ENCODE results near the gene TMEM266. TPM values are rescaled to one million over a fixed set of nuclear protein-coding genes. Genes with fewer than 3 reads are reported as not detected.
A peak's percentile ranks its signal among the peaks of the same experiment; 100 is the strongest.

TMEM266 gene
- total RNA-seq, 1 donor from 2014 or later = not detected

GRCh38 chr15:76196269-76197231 is 136.8 kb downstream of the TMEM266 start:
- H3K4me3 ChIP-seq (ENCODE audit: low read length in 3 of 3) = peak overlapping the region in 2 of 3 donors; percentile 13 to 47
- peak overlapping the region; percentile 40 to 81 (median 57) for H3K9ac ChIP-seq (ENCODE audit: low read depth in 1 of 3, low read length in 3 of 3)
- peaks cover 41 to 67% (median 62%) of the 10 kb centered on the region in 3 donors for H3K4me1 ChIP-seq (ENCODE audit: control insufficient read depth in 3 of 3, insufficient read depth in 3 of 3, low read length in 3 of 3)
- H3K27me3 ChIP-seq (ENCODE audit: control insufficient read depth in 3 of 3, insufficient read depth in 3 of 3, low read length in 3 of 3) = peaks cover 0 to 6% (median 0%) of the 10 kb centered on the region in 3 donors
- peak overlapping the region; percentile 79 for H3K27ac ChIP-seq (ENCODE audit: low read depth, low read length)
- H3K36me3 ChIP-seq (ENCODE audit: control insufficient read depth in 3 of 3, insufficient read depth in 3 of 3, low read length in 3 of 3) = peaks cover 0 to 2% (median 0%) of the 10 kb centered on the region in 3 donors
- H3K9me3 ChIP-seq (ENCODE audit: control insufficient read depth in 3 of 3, low read length in 3 of 3) = no peaks in the 10 kb centered on the region

DNA sequence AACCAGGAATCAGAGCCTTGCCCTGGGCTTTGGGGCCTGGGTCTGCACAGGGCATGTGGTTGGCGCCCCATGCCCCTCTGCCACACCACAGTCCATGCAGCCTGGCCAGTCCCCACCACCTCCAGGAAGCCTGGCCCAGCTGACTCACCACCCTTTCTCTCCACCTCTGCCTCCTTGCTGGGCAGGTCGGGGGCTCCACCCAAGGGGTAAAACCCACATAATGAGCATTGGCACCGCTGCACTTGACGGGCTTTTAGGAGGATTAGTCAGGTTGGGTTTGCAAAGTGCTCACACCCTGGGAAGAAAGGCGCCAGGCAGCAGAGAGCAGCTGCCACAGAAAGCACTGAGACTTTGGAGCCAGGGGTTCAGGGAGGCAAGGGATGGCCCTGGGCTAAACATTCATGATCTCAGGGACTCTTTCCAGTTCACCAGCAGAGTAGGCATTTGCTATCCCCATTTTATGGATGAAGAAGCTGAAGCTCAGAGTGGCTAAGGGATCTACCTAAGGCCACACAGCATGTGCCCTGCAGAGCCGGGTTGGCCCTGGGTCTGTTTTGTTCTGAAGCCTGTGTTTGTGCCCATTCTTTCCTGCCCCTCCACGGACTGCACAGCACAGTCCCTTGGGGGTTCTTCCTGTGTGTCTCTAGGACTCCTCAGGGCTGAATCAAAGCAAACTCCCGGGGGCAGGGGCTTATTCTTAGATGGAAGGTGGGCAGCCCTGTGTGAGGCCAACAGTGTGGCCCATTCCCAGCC is 138.1 kb downstream of the TMEM266 start:
- Histone ChIP-seq H3K9ac (ENCODE audit: low read depth in 1 of 3, low read length in 3 of 3) (peak overlapping the region in 1 of 3 donors; percentile 81), H3K9me3 (ENCODE audit: control insufficient read depth in 3 of 3, low read length in 3 of 3) (no peaks in the 10 kb centered on the region), H3K27ac (ENCODE audit: low read depth, low read length) (peak overlapping the region; percentile 79), H3K4me3 (ENCODE audit: low read length in 3 of 3) (no peak overlapping the region), H3K27me3 (ENCODE audit: control insufficient read depth in 3 of 3, insufficient read depth in 3 of 3, low read length in 3 of 3) (no peaks in the 10 kb centered on the region), H3K4me1 (ENCODE audit: control insufficient read depth in 3 of 3, insufficient read depth in 3 of 3, low read length in 3 of 3) (peaks cover 41 to 67% (median 60%) of the 10 kb centered on the region in 3 donors), H3K36me3 (ENCODE audit: control insufficient read depth in 3 of 3, insufficient read depth in 3 of 3, low read length in 3 of 3) (peaks cover 2 to 5% (median 2%) of the 10 kb centered on the region in 3 donors)

DNA sequence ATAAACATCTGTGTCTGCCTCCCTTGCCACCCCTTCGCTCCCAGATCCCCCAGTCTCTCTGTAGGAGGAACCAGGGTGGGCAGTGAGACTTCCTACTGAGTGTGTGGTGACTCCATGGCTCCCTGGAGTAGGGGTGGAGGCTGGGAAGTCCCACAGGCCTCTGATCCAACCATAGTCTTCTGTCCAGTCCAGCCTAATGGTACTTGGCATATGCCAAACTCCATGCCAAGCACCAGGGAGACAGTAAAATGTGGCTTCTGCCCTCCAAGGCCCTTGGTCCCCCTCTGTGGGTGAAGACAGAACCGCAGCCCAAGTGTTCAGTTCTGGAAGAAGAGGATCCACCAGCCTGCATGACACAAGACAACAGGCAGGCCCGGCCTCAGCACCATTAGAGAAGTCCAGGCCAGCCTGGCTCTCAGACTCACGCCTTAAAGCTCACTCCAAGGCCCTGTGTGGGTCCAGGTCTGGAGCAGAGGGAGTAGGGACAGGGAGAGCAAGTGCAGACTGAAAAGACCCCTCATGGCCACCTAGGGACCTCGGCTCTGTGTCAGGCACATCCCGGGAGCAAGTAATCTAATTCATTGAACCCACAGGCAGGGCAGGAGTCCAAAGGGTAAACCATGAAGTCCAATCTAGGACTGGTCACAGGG is 138.8 kb downstream of the TMEM266 start:
- Histone ChIP-seq H3K4me1 (ENCODE audit: control insufficient read depth in 3 of 3, insufficient read depth in 3 of 3, low read length in 3 of 3) (peaks cover 41 to 67% (median 58%) of the 10 kb centered on the region in 3 donors), H3K4me3 (ENCODE audit: low read length in 3 of 3) (peak overlapping the region in 1 of 3 donors; percentile 2), H3K27me3 (ENCODE audit: control insufficient read depth in 3 of 3, insufficient read depth in 3 of 3, low read length in 3 of 3) (no peaks in the 10 kb centered on the region), H3K9me3 (ENCODE audit: control insufficient read depth in 3 of 3, low read length in 3 of 3) (no peaks in the 10 kb centered on the region), H3K27ac (ENCODE audit: low read depth, low read length) (peak overlapping the region; percentile 79), H3K36me3 (ENCODE audit: control insufficient read depth in 3 of 3, insufficient read depth in 3 of 3, low read length in 3 of 3) (peaks cover 1 to 5% (median 4%) of the 10 kb centered on the region in 3 donors), H3K9ac (ENCODE audit: low read depth in 1 of 3, low read length in 3 of 3) (peak overlapping the region in 1 of 3 donors; percentile 54)

DNA sequence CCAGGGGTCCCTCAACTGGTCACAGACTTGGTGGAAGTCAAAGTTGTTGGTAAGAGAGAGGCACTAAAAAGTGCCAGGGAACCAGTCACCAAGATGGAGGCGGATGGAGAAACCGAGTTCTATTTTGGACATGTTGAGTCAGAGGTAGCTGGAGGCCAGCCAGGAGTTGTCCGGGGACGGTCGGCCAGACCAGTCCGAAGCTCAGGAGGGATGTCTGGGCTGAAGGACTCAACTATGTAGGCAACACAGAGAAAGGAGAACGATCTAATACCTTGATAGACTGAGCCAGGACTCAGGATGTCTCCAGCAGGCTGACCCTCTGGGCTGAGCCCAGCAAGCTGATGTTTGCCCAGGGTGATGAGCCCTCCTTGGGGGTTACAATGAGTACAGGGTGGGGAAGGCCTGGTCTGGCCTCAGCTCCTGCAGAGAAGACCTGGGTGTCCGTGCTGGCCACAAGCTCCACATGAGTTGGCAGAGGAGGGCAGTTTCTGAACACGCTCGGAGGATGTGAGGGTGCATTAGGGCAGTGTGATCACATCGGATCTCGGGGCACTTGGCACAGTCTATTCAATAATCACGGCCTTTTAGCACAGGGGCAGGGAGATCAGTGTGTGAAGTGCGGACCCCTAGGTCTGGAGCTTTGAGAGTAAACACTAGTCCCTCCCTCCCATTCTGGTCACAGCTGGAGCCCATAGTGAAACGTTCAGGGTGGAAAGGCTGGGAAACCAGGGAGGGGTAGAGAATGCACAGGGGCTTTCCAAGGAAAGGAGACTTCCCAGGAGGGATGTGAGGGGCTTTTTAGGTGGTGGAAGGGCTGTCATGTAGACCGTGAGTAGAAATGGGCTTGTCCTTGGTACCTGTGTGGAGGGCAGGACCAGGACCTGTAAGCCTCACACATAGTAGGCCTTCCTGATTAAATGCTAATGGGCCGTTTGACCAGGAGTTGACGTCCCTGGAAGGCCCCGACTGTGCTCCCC is 139.6 kb downstream of the TMEM266 start:
- H3K9ac ChIP-seq (ENCODE audit: low read depth in 1 of 3, low read length in 3 of 3) = no peak overlapping the region
- no peaks in the 10 kb centered on the region for H3K27me3 ChIP-seq (ENCODE audit: control insufficient read depth in 3 of 3, insufficient read depth in 3 of 3, low read length in 3 of 3)
- H3K9me3 ChIP-seq (ENCODE audit: control insufficient read depth in 3 of 3, low read length in 3 of 3) = no peaks in the 10 kb centered on the region
- peak overlapping the region; percentile 79 for H3K27ac ChIP-seq (ENCODE audit: low read depth, low read length)
- H3K4me1 ChIP-seq (ENCODE audit: control insufficient read depth in 3 of 3, insufficient read depth in 3 of 3, low read length in 3 of 3) = peaks cover 41 to 61% (median 58%) of the 10 kb centered on the region in 3 donors
- peak overlapping the region in 2 of 3 donors; percentile 17 to 41 for H3K4me3 ChIP-seq (ENCODE audit: low read length in 3 of 3)
- peaks cover 6 to 8% (median 7%) of the 10 kb centered on the region in 3 donors for H3K36me3 ChIP-seq (ENCODE audit: control insufficient read depth in 3 of 3, insufficient read depth in 3 of 3, low read length in 3 of 3)

GRCh38 chr15:76200083-76200465 is 140.3 kb downstream of the TMEM266 start:
- Histone ChIP-seq H3K9me3 (ENCODE audit: control insufficient read depth in 3 of 3, low read length in 3 of 3) (no peaks in the 10 kb centered on the region), H3K27me3 (ENCODE audit: control insufficient read depth in 3 of 3, insufficient read depth in 3 of 3, low read length in 3 of 3) (no peaks in the 10 kb centered on the region), H3K27ac (ENCODE audit: low read depth, low read length) (no peak overlapping the region), H3K4me3 (ENCODE audit: low read length in 3 of 3) (no peak overlapping the region), H3K9ac (ENCODE audit: low read depth in 1 of 3, low read length in 3 of 3) (no peak overlapping the region), H3K36me3 (ENCODE audit: control insufficient read depth in 3 of 3, insufficient read depth in 3 of 3, low read length in 3 of 3) (peaks cover 6 to 10% (median 8%) of the 10 kb centered on the region in 3 donors), H3K4me1 (ENCODE audit: control insufficient read depth in 3 of 3, insufficient read depth in 3 of 3, low read length in 3 of 3) (peaks cover 41 to 55% (median 55%) of the 10 kb centered on the region in 3 donors)

DNA sequence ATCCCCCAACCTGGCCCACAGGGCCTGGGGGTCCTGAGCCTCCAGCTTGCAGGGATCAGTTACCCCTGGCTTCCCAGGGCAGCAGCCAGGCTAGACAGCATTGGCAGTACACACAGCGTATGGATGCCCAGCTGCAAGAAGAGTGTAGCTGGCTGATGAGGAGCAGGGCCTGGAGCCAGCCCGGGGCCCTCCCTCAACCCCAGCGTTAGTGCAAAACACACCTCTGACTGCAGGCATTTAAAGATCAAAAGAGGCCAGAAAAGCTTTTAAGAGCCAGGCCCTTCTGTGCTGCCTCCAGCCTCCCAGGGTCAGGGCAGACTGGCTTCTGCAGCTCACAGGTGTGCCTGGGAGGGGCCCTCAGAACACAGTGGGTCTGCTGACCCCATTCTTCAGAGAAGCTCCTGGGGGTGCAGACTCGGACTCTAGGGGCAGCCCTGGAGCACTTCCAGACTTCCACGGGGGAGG is 140.9 kb downstream of the TMEM266 start:
- no peak overlapping the region for H3K4me3 ChIP-seq (ENCODE audit: low read length in 3 of 3)
- H3K36me3 ChIP-seq (ENCODE audit: control insufficient read depth in 3 of 3, insufficient read depth in 3 of 3, low read length in 3 of 3) = peaks cover 6 to 10% (median 9%) of the 10 kb centered on the region in 3 donors
- no peaks in the 10 kb centered on the region for H3K9me3 ChIP-seq (ENCODE audit: control insufficient read depth in 3 of 3, low read length in 3 of 3)
- no peak overlapping the region for H3K27ac ChIP-seq (ENCODE audit: low read depth, low read length)
- peaks cover 36 to 50% (median 49%) of the 10 kb centered on the region in 3 donors for H3K4me1 ChIP-seq (ENCODE audit: control insufficient read depth in 3 of 3, insufficient read depth in 3 of 3, low read length in 3 of 3)
- H3K9ac ChIP-seq (ENCODE audit: low read depth in 1 of 3, low read length in 3 of 3) = no peak overlapping the region
- H3K27me3 ChIP-seq (ENCODE audit: control insufficient read depth in 3 of 3, insufficient read depth in 3 of 3, low read length in 3 of 3) = no peaks in the 10 kb centered on the region

- Histone ChIP-seq H3K9me3 (ENCODE audit: control insufficient read depth in 3 of 3, low read length in 3 of 3) (no peaks in the 10 kb centered on the region), H3K4me3 (ENCODE audit: low read length in 3 of 3) (no peak overlapping the region), H3K36me3 (ENCODE audit: control insufficient read depth in 3 of 3, insufficient read depth in 3 of 3, low read length in 3 of 3) (peaks cover 6 to 11% (median 10%) of the 10 kb centered on the region in 3 donors), H3K4me1 (ENCODE audit: control insufficient read depth in 3 of 3, insufficient read depth in 3 of 3, low read length in 3 of 3) (peaks cover 26 to 46% (median 45%) of the 10 kb centered on the region in 3 donors), H3K27me3 (ENCODE audit: control insufficient read depth in 3 of 3, insufficient read depth in 3 of 3, low read length in 3 of 3) (no peaks in the 10 kb centered on the region), H3K27ac (ENCODE audit: low read depth, low read length) (no peak overlapping the region), H3K9ac (ENCODE audit: low read depth in 1 of 3, low read length in 3 of 3) (no peak overlapping the region)
Measured at GRCh38 chr15:76201536-76202255, 141.9 kb downstream of the TMEM266 start.

DNA sequence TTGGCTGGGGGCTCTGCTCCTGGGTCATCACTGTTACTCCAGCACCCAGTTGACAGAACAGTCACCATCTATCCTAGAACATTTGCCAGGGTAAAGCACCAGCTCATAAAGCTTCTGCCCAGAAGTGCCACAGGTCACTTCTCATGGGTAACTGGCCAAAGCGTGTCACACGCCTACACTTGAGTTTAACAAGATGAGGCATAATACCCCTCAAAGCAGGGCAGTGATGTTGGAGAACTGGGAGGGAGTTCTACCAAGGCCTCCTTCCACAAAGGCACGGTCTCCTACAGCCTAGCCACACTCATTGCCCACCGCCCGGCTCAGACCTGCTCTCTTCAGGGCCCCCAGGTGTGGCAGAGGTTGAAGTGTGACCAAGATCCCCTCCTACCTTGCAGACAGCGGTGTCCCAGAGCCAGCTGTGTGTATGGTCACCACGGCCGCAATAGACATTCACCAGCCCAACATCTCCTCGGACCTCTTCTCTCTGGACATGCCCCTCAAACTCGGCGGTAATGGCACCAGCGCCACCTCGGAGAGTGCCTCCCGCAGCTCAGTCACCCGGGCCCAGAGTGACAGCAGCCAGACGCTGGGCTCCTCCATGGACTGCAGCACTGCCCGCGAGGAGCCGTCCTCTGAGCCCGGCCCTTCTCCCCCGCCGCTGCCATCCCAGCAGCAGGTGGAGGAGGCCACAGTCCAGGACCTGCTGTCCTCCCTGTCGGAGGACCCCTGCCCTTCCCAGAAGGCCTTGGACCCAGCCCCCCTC is 143.7 kb downstream of the TMEM266 start:
- no peaks in the 10 kb centered on the region for H3K9me3 ChIP-seq (ENCODE audit: control insufficient read depth in 3 of 3, low read length in 3 of 3)
- H3K4me1 ChIP-seq (ENCODE audit: control insufficient read depth in 3 of 3, insufficient read depth in 3 of 3, low read length in 3 of 3) = peaks cover 9 to 28% (median 26%) of the 10 kb centered on the region in 3 donors
- H3K4me3 ChIP-seq (ENCODE audit: low read length in 3 of 3) = no peak overlapping the region
- H3K36me3 ChIP-seq (ENCODE audit: control insufficient read depth in 3 of 3, insufficient read depth in 3 of 3, low read length in 3 of 3) = peaks cover 6 to 11% (median 10%) of the 10 kb centered on the region in 3 donors
- H3K27me3 ChIP-seq (ENCODE audit: control insufficient read depth in 3 of 3, insufficient read depth in 3 of 3, low read length in 3 of 3) = no peaks in the 10 kb centered on the region
- H3K9ac ChIP-seq (ENCODE audit: low read depth in 1 of 3, low read length in 3 of 3) = no peak overlapping the region
- no peak overlapping the region for H3K27ac ChIP-seq (ENCODE audit: low read depth, low read length)

All from skeletal muscle tissue (tissue), 4 donors.